ENCODE results near the gene HIF1A. TPM values are rescaled to one million over a fixed set of nuclear protein-coding genes. Genes with fewer than 3 reads are reported as not detected.

The HIF1A gene
- total RNA-seq, 2 donors from 2014 or later: 114 to 305 TPM

DNA sequence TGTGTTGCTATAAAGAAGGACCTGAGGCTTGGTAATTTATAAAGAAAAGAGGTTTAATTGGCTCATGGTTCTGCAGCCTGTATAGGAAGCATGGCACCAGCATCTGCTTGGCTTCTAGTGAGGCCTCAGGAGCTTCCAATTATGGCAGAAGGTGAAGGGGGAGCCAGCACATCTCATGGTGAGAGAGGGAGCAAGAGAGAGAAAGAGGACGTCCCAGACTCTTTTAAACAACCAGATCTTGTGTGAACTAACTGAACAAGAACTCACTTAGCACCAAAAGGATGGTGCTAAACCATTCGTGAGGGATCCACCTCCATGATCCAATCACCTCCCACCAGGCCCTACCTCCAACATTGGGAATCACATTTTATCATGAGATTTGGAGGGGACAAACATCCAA, 60.8 kb downstream of the HIF1A start:
- Histone ChIP-seq H3K27ac (no peak overlapping the region), H3K4me1 (ENCODE audit: control insufficient read depth in 1 of 2, low read depth in 2 of 2) (peaks cover 6% of the 10 kb centered on the region in 2 donors), H3K27me3 (replicated peaks; ENCODE audit: insufficient read depth) (no peaks in the 10 kb centered on the region), H3K36me3 (no peaks in the 10 kb centered on the region), H3K9me3 (no peaks in the 10 kb centered on the region), H3K4me3 (no peak overlapping the region)
- ATAC-seq (ENCODE audit: insufficient number of reproducible peaks, low FRiP score, low read depth) (no peak), DNase-seq (ENCODE audit: low spot score) (no peak)
- TF ChIP-seq, protein P1, sequence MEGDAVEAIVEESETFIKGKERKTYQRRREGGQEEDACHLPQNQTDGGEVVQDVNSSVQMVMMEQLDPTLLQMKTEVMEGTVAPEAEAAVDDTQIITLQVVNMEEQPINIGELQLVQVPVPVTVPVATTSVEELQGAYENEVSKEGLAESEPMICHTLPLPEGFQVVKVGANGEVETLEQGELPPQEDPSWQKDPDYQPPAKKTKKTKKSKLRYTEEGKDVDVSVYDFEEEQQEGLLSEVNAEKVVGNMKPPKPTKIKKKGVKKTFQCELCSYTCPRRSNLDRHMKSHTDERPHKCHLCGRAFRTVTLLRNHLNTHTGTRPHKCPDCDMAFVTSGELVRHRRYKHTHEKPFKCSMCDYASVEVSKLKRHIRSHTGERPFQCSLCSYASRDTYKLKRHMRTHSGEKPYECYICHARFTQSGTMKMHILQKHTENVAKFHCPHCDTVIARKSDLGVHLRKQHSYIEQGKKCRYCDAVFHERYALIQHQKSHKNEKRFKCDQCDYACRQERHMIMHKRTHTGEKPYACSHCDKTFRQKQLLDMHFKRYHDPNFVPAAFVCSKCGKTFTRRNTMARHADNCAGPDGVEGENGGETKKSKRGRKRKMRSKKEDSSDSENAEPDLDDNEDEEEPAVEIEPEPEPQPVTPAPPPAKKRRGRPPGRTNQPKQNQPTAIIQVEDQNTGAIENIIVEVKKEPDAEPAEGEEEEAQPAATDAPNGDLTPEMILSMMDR (IDR thresholded peaks at IDR 0.05): no peak

DNA sequence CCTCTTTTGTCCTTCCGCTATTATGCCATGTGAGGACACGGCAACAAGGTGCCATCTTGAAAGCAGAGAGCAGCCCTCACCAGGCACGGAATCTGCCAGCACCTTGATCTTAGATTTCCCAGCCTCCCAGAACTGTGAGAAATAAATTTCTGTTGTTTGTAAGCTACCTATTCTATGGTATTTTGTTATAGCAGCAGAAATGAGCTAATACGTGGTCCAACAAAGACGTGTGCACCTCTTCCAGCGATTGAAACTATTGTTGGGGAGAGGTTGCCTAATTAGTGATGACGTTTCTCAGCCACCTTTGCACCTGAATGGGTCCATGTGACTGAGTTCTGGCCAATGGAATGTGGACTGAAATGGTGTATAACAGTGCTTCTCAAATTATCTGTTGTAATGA, 64.6 kb downstream of the HIF1A start:
- no peak for DNase-seq (ENCODE audit: low spot score)
- no peak for ATAC-seq (ENCODE audit: insufficient number of reproducible peaks, low FRiP score, low read depth)
- Histone ChIP-seq H3K4me1 (ENCODE audit: control insufficient read depth in 1 of 2, low read depth in 2 of 2) (peaks cover 14 to 29% of the 10 kb centered on the region in 2 donors), H3K4me3 (no peak overlapping the region), H3K27ac (no peak overlapping the region), H3K36me3 (no peaks in the 10 kb centered on the region), H3K27me3 (replicated peaks; ENCODE audit: insufficient read depth) (no peaks in the 10 kb centered on the region), H3K9me3 (no peaks in the 10 kb centered on the region)
- TF ChIP-seq, protein P1 (IDR thresholded peaks at IDR 0.05): no peak

DNA sequence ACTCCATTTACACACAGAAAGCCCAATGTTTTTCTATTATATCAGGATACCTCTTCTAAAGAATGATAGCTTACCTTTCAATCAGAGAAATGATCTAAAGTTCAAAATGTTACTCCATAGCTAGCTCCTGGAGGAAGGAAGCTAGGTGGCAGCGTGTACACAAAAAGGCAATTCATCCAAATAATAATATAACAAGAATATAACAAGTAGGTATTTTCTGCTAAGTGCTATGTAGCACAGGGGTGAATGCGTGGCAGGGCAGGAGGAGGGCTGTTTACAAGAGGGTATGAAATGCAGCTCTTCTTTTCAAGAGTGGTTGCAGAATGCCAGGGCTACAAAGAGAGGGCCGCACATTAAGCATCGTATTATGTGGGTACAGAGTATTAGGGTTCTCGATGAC, 66.2 kb downstream of the HIF1A start:
- H3K36me3 ChIP-seq: no peaks in the 10 kb centered on the region
- ATAC-seq (ENCODE audit: insufficient number of reproducible peaks, low FRiP score, low read depth) (no peak), DNase-seq (ENCODE audit: low spot score) (no peak)
- H3K27ac ChIP-seq: peak overlapping the region; percentile 68 to 78
- H3K4me3 ChIP-seq: peak overlapping the region; percentile 70
- H3K4me1 ChIP-seq (ENCODE audit: control insufficient read depth in 1 of 2, low read depth in 2 of 2): peaks cover 14 to 42% of the 10 kb centered on the region in 2 donors
- no peaks in the 10 kb centered on the region for H3K9me3 ChIP-seq
- TF ChIP-seq, protein P1 (IDR thresholded peaks at IDR 0.05): no peak
- no peaks in the 10 kb centered on the region for H3K27me3 ChIP-seq (replicated peaks; ENCODE audit: insufficient read depth)

- peak; percentile 86 for ATAC-seq (ENCODE audit: insufficient number of reproducible peaks, low FRiP score, low read depth)
- TF ChIP-seq, protein P1 (IDR thresholded peaks at IDR 0.05): no peak
- Histone ChIP-seq H3K27ac (peak within 1 kb of the TSS; percentile 68 to 78), H3K4me1 (ENCODE audit: control insufficient read depth in 1 of 2, low read depth in 2 of 2) (peaks cover 14 to 44% of the 10 kb centered on the region in 2 donors), H3K27me3 (replicated peaks; ENCODE audit: insufficient read depth) (no peaks in the 10 kb centered on the region), H3K9me3 (no peaks in the 10 kb centered on the region), H3K36me3 (no peaks in the 10 kb centered on the region), H3K4me3 (peak within 1 kb of the TSS; percentile 70)
- DNase-seq (ENCODE audit: low spot score): peak; percentile 92
Measured at GRCh38 chr14:61761959-61762786, 66.9 kb downstream of the HIF1A start, which contains the start of gene SNAPC1. TSS of gene SNAPC1 (plus strand) at chr14:61762420. CDS start at chr14:61762461, 41 bp downstream.

DNA sequence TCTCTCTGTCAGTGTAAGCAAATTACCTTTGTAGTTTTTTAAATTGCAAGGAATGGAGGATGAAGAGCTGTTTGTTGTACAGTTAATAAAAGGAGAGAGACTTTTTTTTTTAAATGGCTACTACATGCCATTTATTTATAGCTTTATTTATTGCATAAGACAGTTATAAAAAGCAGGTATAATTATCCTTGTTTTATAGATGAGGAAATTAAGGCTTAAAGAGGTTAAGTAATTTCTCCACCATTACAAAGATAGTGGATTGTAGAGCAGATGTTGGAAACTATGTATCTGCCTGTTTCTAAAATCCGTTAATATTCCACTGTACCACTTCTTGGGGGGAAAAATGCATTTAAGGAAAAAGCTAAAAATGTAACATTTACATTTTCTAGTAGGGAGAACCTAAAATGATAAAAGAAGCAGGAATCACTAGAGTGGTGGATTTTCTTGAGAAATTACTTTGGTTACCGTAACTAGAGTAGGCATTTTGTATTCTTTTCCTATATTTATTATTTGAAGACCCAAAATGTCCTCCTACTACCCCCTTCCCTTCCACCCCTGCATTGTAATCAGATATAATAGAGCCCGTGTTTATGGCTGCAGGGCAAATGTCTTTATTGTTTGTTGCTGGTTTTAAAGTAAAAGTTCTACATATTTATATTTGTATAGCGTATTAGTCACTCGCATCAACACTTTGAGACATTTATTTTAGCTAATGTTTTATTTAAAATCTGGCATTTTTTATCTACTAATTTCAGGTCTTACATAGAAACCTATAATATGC, 69.2 kb downstream of the HIF1A start:
- no peaks in the 10 kb centered on the region for H3K9me3 ChIP-seq
- H3K4me3 ChIP-seq: no peak overlapping the region
- H3K27ac ChIP-seq: no peak overlapping the region
- peaks cover 14 to 44% of the 10 kb centered on the region in 2 donors for H3K4me1 ChIP-seq (ENCODE audit: control insufficient read depth in 1 of 2, low read depth in 2 of 2)
- no peaks in the 10 kb centered on the region for H3K36me3 ChIP-seq
- no peaks in the 10 kb centered on the region for H3K27me3 ChIP-seq (replicated peaks; ENCODE audit: insufficient read depth)
- TF ChIP-seq, protein P1 (IDR thresholded peaks at IDR 0.05): no peak
- DNase-seq (ENCODE audit: low spot score): no peak
- no peak for ATAC-seq (ENCODE audit: insufficient number of reproducible peaks, low FRiP score, low read depth)

All from thoracic aorta (tissue), 2 donors.